ENCODE measurements around the gene REL. TPM values are rescaled to one million over a fixed set of nuclear protein-coding genes. Genes with fewer than 3 reads are reported as not detected.

Gene REL
- total RNA-seq, 1 experiment from 2014 or later: 6.2 TPM

GRCh38 chr2:60907329-60907728 lies 26.0 kb downstream of the REL start:
- Histone ChIP-seq H3K9me3 (ENCODE audit: control insufficient read depth, low read depth, low read length) (no peaks in the 10 kb centered on the region), H3K79me1 (ENCODE audit: insufficient read depth, low read depth, low read length, poor library complexity, severe bottlenecking) (no peaks in the 10 kb centered on the region), H2BK120ac (ENCODE audit: low read depth, low read length, poor library complexity, severe bottlenecking) (no peak overlapping the region), H3K56ac (ENCODE audit: insufficient read length, low read depth, low read length) (no peak overlapping the region), H4K5ac (ENCODE audit: insufficient read length, low read depth, low read length) (no peak overlapping the region), H3K4me1 (ENCODE audit: insufficient read depth, low read length) (no peaks in the 10 kb centered on the region), H3K4me2 (ENCODE audit: insufficient read depth, insufficient read length, low read length) (no peak overlapping the region), H3K23me2 (ENCODE audit: insufficient read length, low read depth, low read length, poor library complexity, severe bottlenecking) (no peaks in the 10 kb centered on the region), H3K27ac (ENCODE audit: insufficient read length, low read depth, low read length) (no peak overlapping the region), H3K4ac (ENCODE audit: low read depth, low read length) (no peak overlapping the region), H3K27me3 (ENCODE audit: insufficient read depth, low read length) (no peaks in the 10 kb centered on the region), H4K91ac (ENCODE audit: insufficient read length, low read depth, low read length) (no peak overlapping the region), H4K20me1 (ENCODE audit: control insufficient read depth, insufficient read depth, insufficient read length) (no peaks in the 10 kb centered on the region), H3K18ac (ENCODE audit: insufficient read length, low read depth, low read length) (no peak overlapping the region), H2BK20ac (ENCODE audit: low read depth, low read length, poor library complexity, severe bottlenecking) (no peak overlapping the region), H2AK5ac (ENCODE audit: insufficient read length, low read length) (no peak overlapping the region), H2BK15ac (ENCODE audit: low read depth, low read length) (no peak overlapping the region), H3K9ac (ENCODE audit: extremely low read depth, insufficient read length, low read length) (no peak overlapping the region), H2BK5ac (ENCODE audit: insufficient read length, low read length) (no peak overlapping the region), H2AFZ (ENCODE audit: low read length) (no peak overlapping the region), H3K79me2 (ENCODE audit: insufficient read depth, low read length) (no peaks in the 10 kb centered on the region), H3T11ph (ENCODE audit: low read length) (no peak overlapping the region), H3K23ac (ENCODE audit: insufficient read length, low read depth, low read length) (no peak overlapping the region), H2BK12ac (ENCODE audit: insufficient read length, low read depth, low read length) (no peak overlapping the region), H4K8ac (replicated peaks; ENCODE audit: insufficient read length, low read depth, low read length) (no peak overlapping the region), H3K14ac (ENCODE audit: insufficient read depth, low read length) (no peak overlapping the region; the same call in 1 of the 2 replicates)
- no peak for DNase-seq
- WGBS (ENCODE audit: extremely low coverage, insufficient read length, low lambda C conversion rate): no CpG with 5 or more reads among the region's 8 CpGs
- no peaks in the 10 kb centered on the region for H3K9me3 Mint-ChIP-seq
- TF ChIP-seq CTCF (conservative IDR thresholded peaks at IDR 0.05): no peak
- H3K36me3 Mint-ChIP-seq (ENCODE audit: insufficient read depth in 1 of 3, low read depth in 3 of 3): peaks cover 0 to 6% (median 4%) of the 10 kb centered on the region in 3 experiments; a peak in 3 of 7 replicates
- no peak overlapping the region for H3K4me3 Mint-ChIP-seq
- no peaks in the 10 kb centered on the region for H3K27me3 Mint-ChIP-seq (ENCODE audit: low read depth)
- no peaks in the 10 kb centered on the region for H3K4me1 Mint-ChIP-seq
- H3K27ac Mint-ChIP-seq: no peak overlapping the region
